NCI-H1048 (cell line): ENCODE results near the gene EGFR.
"Not testable (repeated sequence)": the region's sequence is repeated elsewhere in the genome, so short reads cannot be mapped to it uniquely, and the experiment has no call there.

ENCODE experiments used
- DNase-seq: peaks from one replicate; lab custom pipeline; 2025; lab: John Stamatoyannopoulos, UW

Gene EGFR

GRCh38 chr7:55147736-55148135 is 128.9 kb downstream of the EGFR start:
- no peak for DNase-seq

DNA sequence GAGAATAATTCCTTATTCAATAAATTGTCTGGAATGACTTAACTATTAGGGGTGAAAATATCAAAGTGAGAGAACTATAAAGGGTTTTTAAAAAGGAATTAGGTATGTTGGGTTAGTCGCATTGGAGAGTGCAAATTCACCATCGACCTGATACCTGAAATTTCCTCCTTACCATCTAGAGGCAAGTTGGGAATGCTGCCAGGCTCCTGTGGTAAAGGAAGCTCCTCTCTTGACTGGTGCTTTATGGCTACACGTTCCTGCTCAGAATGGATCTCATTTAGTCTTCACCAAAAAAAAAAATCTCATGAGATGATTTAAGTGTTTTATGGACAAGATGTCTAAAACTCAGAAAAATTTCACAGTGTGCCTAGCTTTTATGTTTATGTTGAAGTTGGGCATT is 129.8 kb downstream of the EGFR start:
- DNase-seq = no peak

DNA sequence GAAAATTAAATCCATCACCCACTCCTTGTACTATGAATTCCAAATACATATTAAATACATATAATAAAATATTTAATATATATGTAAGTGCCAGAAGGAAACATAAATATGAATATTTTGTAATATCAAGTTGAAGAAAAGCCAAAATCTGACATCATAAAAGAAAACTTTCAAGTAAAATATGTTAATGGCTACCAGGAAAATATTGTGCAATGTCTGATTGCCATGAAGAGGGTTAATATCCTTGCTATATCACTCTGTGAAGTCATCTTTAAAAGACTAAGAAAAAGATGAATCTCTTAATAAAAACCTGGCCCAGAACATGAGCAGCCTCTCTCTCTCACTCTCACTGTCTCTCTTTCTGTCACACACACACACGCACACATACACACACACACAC is 130.2 kb downstream of the EGFR start:
- no peak for DNase-seq

DNA sequence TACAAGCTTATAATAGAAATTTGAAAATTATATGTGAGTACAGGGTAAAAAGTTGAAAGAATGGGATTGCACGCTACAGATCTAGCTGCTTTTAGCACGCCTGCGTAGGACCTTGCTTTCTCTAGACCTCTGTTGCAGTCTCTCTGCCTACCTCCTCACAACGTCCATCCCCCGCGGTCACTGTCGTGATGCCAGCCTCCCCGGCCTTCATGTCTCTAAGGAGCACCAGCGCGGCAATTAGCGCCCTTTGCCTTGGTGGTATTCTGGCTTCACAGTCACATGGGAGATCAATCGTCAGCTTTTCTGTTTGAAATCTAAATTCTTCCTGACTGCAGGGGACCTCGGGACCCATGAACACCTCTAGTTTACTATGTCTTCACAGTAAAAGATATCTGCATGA is 131.3 kb downstream of the EGFR start:
- DNase-seq = no peak

DNA sequence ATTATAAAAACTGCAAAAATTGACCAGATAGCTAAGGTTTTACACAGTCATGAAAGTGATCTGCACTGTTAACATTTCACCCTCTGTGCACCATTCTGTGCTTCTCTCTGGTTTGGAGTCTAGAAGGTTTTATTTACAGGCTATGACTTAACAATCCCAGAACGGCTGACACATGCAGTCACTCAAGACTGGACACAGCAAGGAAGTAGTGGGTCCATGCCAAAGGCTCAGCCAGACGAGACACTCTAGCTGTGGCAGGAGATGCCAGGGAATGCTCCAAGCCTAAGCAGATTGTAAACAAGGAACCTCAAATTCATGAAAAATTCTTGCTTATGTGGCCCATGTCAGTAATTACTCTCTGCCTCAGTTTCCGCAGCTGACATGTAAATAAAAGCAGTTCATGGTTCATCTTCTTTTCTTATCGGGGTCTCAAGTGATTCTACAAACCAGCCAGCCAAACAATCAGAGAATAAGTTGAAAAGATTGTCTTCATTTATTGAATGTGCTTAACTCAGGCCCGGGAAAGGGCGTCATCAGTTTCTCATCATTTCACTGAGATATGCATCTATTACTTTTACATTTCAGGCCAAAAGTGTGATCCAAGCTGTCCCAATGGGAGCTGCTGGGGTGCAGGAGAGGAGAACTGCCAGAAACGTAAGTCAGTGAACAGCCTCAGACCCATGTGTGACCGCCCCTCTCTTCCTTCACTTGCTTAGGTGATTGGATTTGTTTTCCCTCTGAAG is 132.1 kb downstream of the EGFR start:
- DNase-seq = no peak

GRCh38 chr7:55152516-55152915 is 133.7 kb downstream of the EGFR start:
- DNase-seq = no peak

DNA sequence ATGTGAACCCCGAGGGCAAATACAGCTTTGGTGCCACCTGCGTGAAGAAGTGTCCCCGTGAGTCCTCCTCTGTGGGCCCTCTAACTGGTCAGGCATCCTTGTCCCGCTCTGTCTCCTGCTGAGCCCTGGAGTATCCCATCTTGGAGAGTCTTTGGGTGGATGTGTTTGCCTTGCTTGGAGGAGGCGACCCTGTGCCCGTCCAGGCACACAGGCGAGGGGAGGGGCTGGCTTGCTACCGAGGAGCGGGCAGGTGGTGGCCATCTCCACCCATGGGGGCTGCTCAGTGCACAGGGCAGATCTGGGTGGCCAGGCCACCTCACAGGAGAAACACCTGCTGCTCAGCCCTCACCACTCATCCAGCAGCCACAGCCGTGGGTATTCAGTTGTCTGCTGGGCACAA is 135.3 kb downstream of the EGFR start:
- DNase-seq = no peak

DNA sequence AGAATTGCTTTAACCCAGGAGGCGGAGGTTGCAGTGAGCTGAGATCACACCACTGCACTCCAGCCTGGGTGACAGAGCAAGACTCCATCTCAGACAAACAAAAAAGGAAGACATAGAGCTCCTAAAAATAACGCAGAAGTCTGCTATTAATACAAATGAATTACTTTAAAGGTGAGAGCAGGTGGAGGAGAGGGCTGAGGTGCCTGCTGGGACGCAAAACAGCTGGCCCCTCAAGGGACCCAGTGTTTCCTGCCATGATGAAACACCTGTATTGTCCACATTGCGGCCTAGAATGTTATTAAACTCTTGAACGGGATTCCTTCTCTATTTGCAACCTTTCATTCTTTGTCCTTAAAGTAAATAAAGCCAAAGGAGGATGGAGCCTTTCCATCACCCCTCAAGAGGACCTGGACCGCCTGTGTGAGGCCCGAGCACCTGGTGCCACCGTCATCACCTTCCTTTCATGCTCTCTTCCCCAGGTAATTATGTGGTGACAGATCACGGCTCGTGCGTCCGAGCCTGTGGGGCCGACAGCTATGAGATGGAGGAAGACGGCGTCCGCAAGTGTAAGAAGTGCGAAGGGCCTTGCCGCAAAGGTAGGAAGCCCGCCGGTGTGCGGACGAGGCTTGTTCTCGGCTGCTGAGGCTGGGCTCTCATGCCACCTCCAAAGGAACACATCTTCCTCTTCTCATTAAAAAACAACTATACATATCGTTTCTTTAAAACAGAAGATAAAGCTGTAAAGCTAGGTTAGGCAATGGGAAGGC is 136.7 kb downstream of the EGFR start:
- no peak for DNase-seq

DNA sequence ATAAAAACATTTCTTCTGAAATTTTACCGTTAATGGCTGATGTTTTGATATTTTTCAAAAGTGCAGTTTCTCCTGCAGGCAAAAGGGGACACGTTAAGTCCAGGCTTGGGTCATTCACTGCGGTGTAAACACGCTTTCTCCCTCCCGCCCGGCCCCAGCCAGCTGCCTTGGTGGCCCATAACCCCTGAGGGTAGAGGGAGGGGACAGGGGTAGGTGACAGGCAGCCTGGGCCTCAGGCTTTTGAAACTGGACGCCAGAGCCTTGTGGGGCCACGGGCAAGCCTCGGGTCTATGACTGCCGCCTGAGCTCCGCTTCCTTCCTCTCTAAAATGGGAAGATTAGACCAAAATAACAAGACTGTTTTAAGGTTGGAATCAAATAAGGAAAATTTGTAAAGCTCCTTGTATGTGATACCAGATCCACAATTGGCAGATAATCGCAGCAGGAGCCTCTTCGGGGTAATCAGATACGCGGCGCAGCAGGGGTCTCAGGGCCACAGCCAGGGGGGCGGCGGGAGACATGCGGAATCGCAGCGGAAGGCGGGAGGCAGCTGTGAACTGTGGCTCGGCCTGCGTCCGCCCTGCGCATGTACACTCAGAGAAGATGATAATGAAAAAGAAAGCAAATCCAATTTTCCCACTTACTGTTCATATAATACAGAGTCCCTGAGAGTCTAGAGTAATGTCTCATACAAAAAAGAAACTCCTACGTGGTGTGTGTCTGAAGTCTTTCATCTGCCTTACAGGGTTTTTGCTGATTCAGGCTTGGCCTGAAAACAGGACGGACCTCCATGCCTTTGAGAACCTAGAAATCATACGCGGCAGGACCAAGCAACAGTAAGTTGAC is 138.3 kb downstream of the EGFR start:
- DNase-seq = no peak

DNA sequence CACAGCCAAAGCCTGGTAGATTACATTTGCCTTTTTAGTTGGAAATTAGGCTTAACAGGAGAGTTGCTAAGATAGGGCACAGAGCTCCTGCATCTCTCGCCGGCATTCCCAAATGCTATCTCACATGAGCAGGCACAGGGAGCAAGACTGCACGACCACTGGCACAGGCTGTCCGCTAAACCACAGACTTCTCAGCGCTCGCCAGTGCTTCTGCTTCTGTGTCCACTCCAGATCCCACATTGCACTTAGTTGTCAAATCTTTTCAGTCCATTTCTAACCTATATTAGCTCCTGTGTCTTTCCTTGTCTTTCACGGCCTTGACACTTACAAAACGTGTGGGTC is 138.9 kb downstream of the EGFR start:
- no peak for DNase-seq

- no peak for DNase-seq
These were observed 139.9 kb downstream of the EGFR start for GRCh38 chr7:55158541-55159382.

- DNase-seq = no peak
These were observed 141.7 kb downstream of the EGFR start for GRCh38 chr7:55160539-55160938.

GRCh38 chr7:55161154-55161687 is 142.4 kb downstream of the EGFR start:
- DNase-seq = no peak

DNA sequence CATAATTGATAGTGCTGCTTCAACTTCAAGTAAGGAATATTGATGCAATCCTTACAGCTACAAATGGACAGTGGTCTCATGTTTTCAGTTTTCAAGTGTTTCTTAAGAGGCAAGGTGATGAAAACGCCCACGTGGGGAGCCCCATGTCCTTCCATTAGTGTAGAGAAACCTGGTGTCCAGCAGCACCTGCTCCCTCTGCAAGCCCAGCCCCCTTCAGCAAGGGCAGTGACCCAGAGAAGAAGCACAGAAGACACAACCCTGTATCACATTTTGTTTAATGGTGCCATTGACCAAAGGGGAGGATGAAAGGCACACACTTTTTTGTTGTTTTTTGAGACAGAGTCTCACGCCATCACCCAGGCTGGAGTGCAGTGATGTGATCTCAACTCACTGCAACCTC is 143.7 kb downstream of the EGFR start:
- DNase-seq = no peak

DNA sequence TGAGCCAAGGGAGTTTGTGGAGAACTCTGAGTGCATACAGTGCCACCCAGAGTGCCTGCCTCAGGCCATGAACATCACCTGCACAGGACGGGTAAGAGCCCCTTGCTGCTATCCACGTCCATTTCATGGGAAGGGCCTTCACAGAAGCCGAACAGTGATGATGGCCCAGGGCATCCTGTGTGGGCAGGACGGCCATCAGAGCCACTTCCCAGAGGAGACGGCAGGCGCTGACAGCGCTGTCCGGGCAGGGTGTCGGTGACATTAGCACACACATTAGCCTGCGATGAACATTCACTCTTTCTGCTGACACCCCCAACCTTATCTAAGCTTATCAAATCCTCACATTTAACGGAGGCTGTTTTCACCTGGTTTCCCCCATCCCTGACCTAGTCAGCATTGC is 144.9 kb downstream of the EGFR start:
- no peak for DNase-seq

GRCh38 chr7:55164527-55164926 is 145.7 kb downstream of the EGFR start:
- DNase-seq = no peak

DNA sequence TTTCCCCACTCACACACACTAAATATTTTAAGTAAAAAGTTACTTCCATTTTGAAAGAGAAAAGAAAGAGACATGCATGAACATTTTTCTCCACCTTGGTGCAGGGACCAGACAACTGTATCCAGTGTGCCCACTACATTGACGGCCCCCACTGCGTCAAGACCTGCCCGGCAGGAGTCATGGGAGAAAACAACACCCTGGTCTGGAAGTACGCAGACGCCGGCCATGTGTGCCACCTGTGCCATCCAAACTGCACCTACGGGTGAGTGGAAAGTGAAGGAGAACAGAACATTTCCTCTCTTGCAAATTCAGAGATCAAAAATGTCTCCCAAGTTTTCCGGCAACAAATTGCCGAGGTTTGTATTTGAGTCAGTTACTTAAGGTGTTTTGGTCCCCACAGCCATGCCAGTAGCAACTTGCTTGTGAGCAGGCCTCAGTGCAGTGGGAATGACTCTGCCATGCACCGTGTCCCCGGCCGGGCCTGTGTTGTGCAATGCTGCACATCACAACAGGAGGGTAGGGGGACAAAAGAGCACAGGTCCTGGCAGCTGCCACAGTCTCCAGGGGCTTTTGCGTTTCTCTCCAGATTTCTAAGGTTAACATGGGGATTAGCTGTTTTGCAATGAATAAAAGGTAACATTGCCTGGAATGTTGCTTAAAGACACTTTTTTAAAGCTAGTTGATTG is 146.5 kb downstream of the EGFR start:
- no peak for DNase-seq

DNA sequence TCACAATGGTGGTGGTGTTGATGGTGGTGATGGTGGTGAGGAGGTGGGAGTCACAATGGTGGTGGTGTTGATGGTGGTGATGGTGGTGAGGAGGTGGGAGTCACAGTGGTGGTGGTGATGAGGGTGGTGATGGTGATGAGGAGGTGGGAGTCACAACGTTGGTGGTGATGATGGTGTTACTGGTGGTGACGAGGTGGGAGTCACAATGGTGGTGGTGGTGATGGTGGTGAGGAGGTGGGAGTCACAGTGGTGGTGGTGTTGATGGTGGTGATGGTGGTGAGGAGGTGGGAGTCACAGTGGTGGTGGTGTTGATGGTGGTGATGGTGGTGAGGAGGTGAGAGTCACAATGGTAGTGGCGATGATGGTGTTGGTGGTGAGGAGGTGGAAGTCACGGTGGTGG is 148.5 kb downstream of the EGFR start:
- DNase-seq = not testable (repeated sequence)

DNA sequence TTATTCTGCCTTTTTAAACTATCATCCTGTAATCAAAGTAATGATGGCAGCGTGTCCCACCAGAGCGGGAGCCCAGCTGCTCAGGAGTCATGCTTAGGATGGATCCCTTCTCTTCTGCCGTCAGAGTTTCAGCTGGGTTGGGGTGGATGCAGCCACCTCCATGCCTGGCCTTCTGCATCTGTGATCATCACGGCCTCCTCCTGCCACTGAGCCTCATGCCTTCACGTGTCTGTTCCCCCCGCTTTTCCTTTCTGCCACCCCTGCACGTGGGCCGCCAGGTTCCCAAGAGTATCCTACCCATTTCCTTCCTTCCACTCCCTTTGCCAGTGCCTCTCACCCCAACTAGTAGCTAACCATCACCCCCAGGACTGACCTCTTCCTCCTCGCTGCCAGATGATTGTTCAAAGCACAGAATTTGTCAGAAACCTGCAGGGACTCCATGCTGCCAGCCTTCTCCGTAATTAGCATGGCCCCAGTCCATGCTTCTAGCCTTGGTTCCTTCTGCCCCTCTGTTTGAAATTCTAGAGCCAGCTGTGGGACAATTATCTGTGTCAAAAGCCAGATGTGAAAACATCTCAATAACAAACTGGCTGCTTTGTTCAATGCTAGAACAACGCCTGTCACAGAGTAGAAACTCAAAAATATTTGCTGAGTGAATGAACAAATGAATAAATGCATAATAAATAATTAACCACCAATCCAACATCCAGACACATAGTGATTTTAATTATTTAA is 151.7 kb downstream of the EGFR start:
- DNase-seq = no peak

GRCh38 chr7:55171157-55171556 is 152.3 kb downstream of the EGFR start:
- no peak for DNase-seq
